ENCODE measurements around the gene OR51B4. TPM values are rescaled to one million over a fixed set of nuclear protein-coding genes. Genes with fewer than 3 reads are reported as not detected.
"Not testable (repeated sequence)": the region's sequence is repeated elsewhere in the genome, so short reads cannot be mapped to it uniquely, and the experiment has no call there.

The OR51B4 gene
- under 1 TPM in 2 of 4 donors, not detected in 2; 0.12 to 0.24 TPM for polyA plus RNA-seq (ENCODE audit: insufficient read length in 4 of 4)

- no peak for DNase-seq (ENCODE audit: low read depth in 4 of 4, low spot score in 3 of 4)
Measured at GRCh38 chr11:5301846-5302245, at the start of gene OR51B4. Gene OR51B4 (minus strand): TSS chr11:5301946. CDS start chr11:5301946, 0 bp downstream.

- DNase-seq (ENCODE audit: low read depth in 4 of 4, low spot score in 3 of 4) = no peak
Measured at GRCh38 chr11:5351208-5351607, 49.5 kb upstream of the OR51B4 start, which contains the start of gene OR51B6. Gene OR51B6 (plus strand): TSS chr11:5351508. CDS start chr11:5351508, 0 bp downstream.

- no peak for DNase-seq (ENCODE audit: low read depth in 4 of 4, low spot score in 3 of 4)
Measured at GRCh38 chr11:5349550-5349949, 47.8 kb upstream of the OR51B4 start.

- no peak for DNase-seq (ENCODE audit: low read depth in 4 of 4, low spot score in 3 of 4)
Measured at GRCh38 chr11:5348551-5349194, 46.9 kb upstream of the OR51B4 start.

- DNase-seq (ENCODE audit: low read depth in 4 of 4, low spot score in 3 of 4) = no peak
Measured at GRCh38 chr11:5345831-5346230, 44.1 kb upstream of the OR51B4 start.

- no peak for DNase-seq (ENCODE audit: low read depth in 4 of 4, low spot score in 3 of 4)
Measured at GRCh38 chr11:5343474-5344335, 42.0 kb upstream of the OR51B4 start, which contains the start of gene OR51B5. Gene OR51B5 (minus strand): TSS chr11:5343524. CDS start chr11:5343524, 0 bp downstream.

- no peak for DNase-seq (ENCODE audit: low read depth in 4 of 4, low spot score in 3 of 4)
Measured at GRCh38 chr11:5339771-5340322, 38.1 kb upstream of the OR51B4 start.

GRCh38 chr11:5337253-5337652 lies 35.5 kb upstream of the OR51B4 start:
- DNase-seq (ENCODE audit: low read depth in 4 of 4, low spot score in 3 of 4) = not testable (repeated sequence)

- DNase-seq (ENCODE audit: low read depth in 4 of 4, low spot score in 3 of 4) = no peak
Measured at GRCh38 chr11:5336331-5336730, 34.6 kb upstream of the OR51B4 start.

- DNase-seq (ENCODE audit: low read depth in 4 of 4, low spot score in 3 of 4) = no peak
Measured at GRCh38 chr11:5335170-5335569, 33.4 kb upstream of the OR51B4 start.

- DNase-seq (ENCODE audit: low read depth in 4 of 4, low spot score in 3 of 4) = no peak
Measured at GRCh38 chr11:5324197-5324596, 22.5 kb upstream of the OR51B4 start, which contains the start of gene OR51B2. Gene OR51B2 (minus strand): TSS chr11:5324297. CDS start chr11:5324297, 0 bp downstream.

- no peak for DNase-seq (ENCODE audit: low read depth in 4 of 4, low spot score in 3 of 4)
Measured at GRCh38 chr11:5317292-5317691, 15.5 kb upstream of the OR51B4 start.

- DNase-seq (ENCODE audit: low read depth in 4 of 4, low spot score in 3 of 4) = not testable (repeated sequence)
Measured at GRCh38 chr11:5313326-5314023, 11.7 kb upstream of the OR51B4 start.

GRCh38 chr11:5310423-5310822 lies 8.7 kb upstream of the OR51B4 start:
- no peak for DNase-seq (ENCODE audit: low read depth in 4 of 4, low spot score in 3 of 4)

GRCh38 chr11:5307256-5308019 lies 5.7 kb upstream of the OR51B4 start:
- no peak for DNase-seq (ENCODE audit: low read depth in 4 of 4, low spot score in 3 of 4)

- DNase-seq (ENCODE audit: low read depth in 4 of 4, low spot score in 3 of 4) = no peak
Measured at GRCh38 chr11:5304046-5304445, 2.3 kb upstream of the OR51B4 start.

- DNase-seq (ENCODE audit: low read depth in 4 of 4, low spot score in 3 of 4) = no peak
Measured at GRCh38 chr11:5303626-5304025, 1.9 kb upstream of the OR51B4 start.

GRCh38 chr11:5300251-5300650 lies 1.5 kb downstream of the OR51B4 start:
- DNase-seq (ENCODE audit: low read depth in 4 of 4, low spot score in 3 of 4) = no peak

- DNase-seq (ENCODE audit: low read depth in 4 of 4, low spot score in 3 of 4) = no peak
Measured at GRCh38 chr11:5298451-5298850, 3.3 kb downstream of the OR51B4 start.
